Calu3 (cell line): ENCODE measurements around the gene REEP6. TPM values are rescaled to one million over a fixed set of nuclear protein-coding genes. Genes with fewer than 3 reads are reported as not detected.

Experiments used
- BruUV-seq: library from RNA; stranded (reverse); fragments of 400-500 nt; replicated peaks from 2 replicates; lab custom pipeline; 2021; lab: Mats Ljungman, UMichigan
- CTCF ChIA-PET: fragments of 300-600 bp; sonication (Branson Sonifier 250); formaldehyde crosslinking; loops from one replicate; lab custom pipeline; 2022; ENCODE audit warnings: antibody characterized with exemption; lab: Charles Lee
- DNase-seq: peaks from one replicate; pipeline ENCODE4 v3.0.0; 2022
- H3K27ac Mint-ChIP-seq: one replicate; pipeline ENCODE4 v1.8.0; 2022; ENCODE audit warnings: mixed read lengths; ENCODE audit not compliant: unreplicated experiment
- H3K27me3 Mint-ChIP-seq: one replicate; pipeline ENCODE4 v1.8.0; 2022; ENCODE audit warnings: mixed read lengths; ENCODE audit not compliant: unreplicated experiment
- H3K36me3 Mint-ChIP-seq: one replicate; pipeline ENCODE4 v1.8.0; 2022; ENCODE audit warnings: mild to moderate bottlenecking, moderate library complexity, mixed read lengths; ENCODE audit not compliant: insufficient read depth, unreplicated experiment
- H3K4me1 Mint-ChIP-seq: one replicate; pipeline ENCODE4 v1.8.0; 2022; ENCODE audit warnings: mild to moderate bottlenecking, low read depth, mixed read lengths; ENCODE audit not compliant: unreplicated experiment
- H3K4me3 Mint-ChIP-seq: one replicate; pipeline ENCODE4 v1.8.0; 2022; ENCODE audit warnings: mild to moderate bottlenecking, low read depth, moderate library complexity, mixed read lengths; ENCODE audit not compliant: unreplicated experiment
- H3K9me3 Mint-ChIP-seq: one replicate; pipeline ENCODE4 v1.8.0; 2022; ENCODE audit warnings: low read depth, mixed read lengths; ENCODE audit not compliant: unreplicated experiment
- CTCF ChIP-seq: fragments of 200-600 bp; IDR thresholded peaks from one replicate; pipeline ENCODE4 v1.8.0; 2022; ENCODE audit warnings: antibody characterized with exemption; ENCODE audit not compliant: unreplicated experiment
- intact Hi-C: fragments of 100-400 bp; cut with micrococcal nuclease; formaldehyde crosslinking; loops from one replicate; pipeline ENCODE4 v1.10.0; 2022; ENCODE audit not compliant: unreplicated experiment
- total RNA-seq: library from RNA; stranded (reverse); gene quantifications from 2 replicates; pipeline ENCODE4 v1.2.3, GENCODE V29; 2022

Gene REEP6
- total RNA-seq, 1 experiment from 2014 or later = 13.9 TPM

GRCh38 chr19:1455336-1456120, 35.5 kb upstream of the REEP6 start:
- H3K4me1 Mint-ChIP-seq = no peaks in the 10 kb centered on the region
- peak overlapping the region; percentile 76 for H3K27ac Mint-ChIP-seq
- H3K9me3 Mint-ChIP-seq = no peaks in the 10 kb centered on the region
- CTCF ChIA-PET = interaction anchor here (0.7 kb wide), 1 partner anchor 547 kb away, joined by 3 read pairs; no protein-coding TSS in a partner anchor
- intact Hi-C loops = no loop called here
- BruUV-seq = no TSS peak
- peaks cover 82% of the 10 kb centered on the region for H3K27me3 Mint-ChIP-seq
- peak overlapping the region; percentile 30 for H3K4me3 Mint-ChIP-seq
- peaks cover 25% of the 10 kb centered on the region for H3K36me3 Mint-ChIP-seq
- TF ChIP-seq CTCF = no peak
- peak; percentile 66 for DNase-seq

DNA sequence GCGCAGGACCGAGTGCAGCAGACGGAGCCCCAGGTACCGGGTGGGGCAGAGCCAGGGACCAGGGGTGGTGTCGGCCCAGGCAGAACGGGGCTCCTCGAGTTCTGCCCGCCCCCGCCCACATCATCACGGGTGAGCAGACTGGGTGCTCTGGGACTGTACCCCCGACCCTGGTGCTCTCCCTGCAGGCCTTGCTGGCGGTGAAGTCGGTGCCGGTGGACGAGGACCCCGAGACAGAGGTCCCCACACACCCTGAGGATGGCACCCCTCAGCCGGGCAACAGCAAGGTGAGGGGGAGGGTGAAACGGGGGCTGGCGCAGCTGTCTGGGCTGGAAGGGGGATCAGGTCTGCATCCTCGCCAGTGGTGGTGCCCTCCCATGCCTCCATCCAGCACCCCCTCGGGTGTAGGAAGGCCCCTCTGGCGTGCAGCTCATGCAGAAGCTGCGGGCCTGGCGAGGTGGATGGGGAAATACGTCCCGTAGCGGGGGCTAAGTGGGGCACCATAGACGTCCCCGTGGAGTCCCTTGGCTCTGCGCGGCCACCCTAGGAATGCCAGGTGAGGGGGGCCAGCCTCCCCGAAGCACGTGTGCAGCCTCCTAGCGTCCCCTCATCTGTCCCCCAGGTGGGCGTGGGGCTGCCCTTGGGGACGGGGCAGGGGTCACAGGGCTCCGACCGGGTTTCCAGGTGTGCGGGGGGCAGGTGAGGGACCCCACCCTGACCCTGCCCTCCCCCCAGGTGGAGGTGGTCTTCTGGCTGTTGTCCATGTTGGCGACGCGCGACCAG, 34.7 kb upstream of the REEP6 start:
- Mint-ChIP-seq H3K27me3 (peaks cover 74% of the 10 kb centered on the region), H3K4me3 (peak overlapping the region; percentile 30), H3K36me3 (peaks cover 25% of the 10 kb centered on the region), H3K4me1 (no peaks in the 10 kb centered on the region), H3K27ac (peak overlapping the region; percentile 76), H3K9me3 (no peaks in the 10 kb centered on the region)
- intact Hi-C loops = no loop called here
- no TSS peak for BruUV-seq
- no peak for TF ChIP-seq CTCF
- DNase-seq = no peak
- CTCF ChIA-PET = no interaction called here

DNA sequence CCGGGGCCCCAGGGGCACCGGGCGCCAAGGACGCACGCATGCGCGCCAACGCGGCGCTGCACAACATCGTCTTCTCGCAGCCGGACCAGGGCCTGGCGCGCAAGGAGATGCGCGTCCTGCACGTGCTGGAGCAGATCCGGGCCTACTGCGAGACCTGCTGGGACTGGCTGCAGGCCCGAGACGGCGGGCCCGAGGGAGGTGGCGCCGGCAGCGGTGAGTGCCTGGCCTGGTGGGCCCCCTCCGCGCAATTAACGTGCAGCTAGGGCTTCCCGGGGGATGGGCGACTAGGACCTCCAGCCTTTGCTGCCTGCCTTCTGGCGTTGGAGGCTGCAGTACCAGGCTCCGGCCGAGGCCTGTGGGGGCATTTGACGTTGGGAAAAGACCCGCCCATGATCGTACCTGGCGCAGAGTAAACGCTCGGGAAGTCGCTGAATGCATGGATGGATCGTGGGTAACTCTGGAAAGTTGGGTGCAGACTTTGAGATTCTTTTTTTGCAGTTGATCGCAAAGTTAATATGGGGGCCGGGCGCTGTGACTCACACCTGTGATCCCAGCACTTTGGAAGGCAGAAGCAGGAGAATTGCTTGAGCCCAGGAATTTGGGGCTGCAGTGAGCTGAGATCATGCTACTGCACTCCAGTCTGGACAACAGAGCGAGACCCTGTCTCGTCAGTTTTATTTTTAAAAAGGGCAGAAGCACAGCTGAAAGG, 33.8 kb upstream of the REEP6 start:
- no peak for TF ChIP-seq CTCF
- peaks cover 25% of the 10 kb centered on the region for H3K36me3 Mint-ChIP-seq
- no peak overlapping the region for H3K4me3 Mint-ChIP-seq
- no TSS peak for BruUV-seq
- H3K27me3 Mint-ChIP-seq = peaks cover 65% of the 10 kb centered on the region
- no peaks in the 10 kb centered on the region for H3K9me3 Mint-ChIP-seq
- intact Hi-C loops = no loop called here
- DNase-seq = no peak
- CTCF ChIA-PET = no interaction called here
- no peaks in the 10 kb centered on the region for H3K4me1 Mint-ChIP-seq
- H3K27ac Mint-ChIP-seq = no peak overlapping the region

GRCh38 chr19:1457892-1458291, 33.1 kb upstream of the REEP6 start:
- H3K27ac Mint-ChIP-seq = no peak overlapping the region
- H3K4me1 Mint-ChIP-seq = no peaks in the 10 kb centered on the region
- H3K36me3 Mint-ChIP-seq = peaks cover 25% of the 10 kb centered on the region
- no peak overlapping the region for H3K4me3 Mint-ChIP-seq
- TF ChIP-seq CTCF = no peak
- BruUV-seq = no TSS peak
- CTCF ChIA-PET = interaction anchor here (0.5 to 0.7 kb wide), 2 partner anchors 427 to 1526 kb away, joined by 3 read pairs; partner anchors contain the start of gene ABHD17A
- peaks cover 58% of the 10 kb centered on the region for H3K27me3 Mint-ChIP-seq
- H3K9me3 Mint-ChIP-seq = no peaks in the 10 kb centered on the region
- intact Hi-C loops = no loop called here
- no peak for DNase-seq
